ENCODE results near the gene STK25.

STK25 gene

DNA sequence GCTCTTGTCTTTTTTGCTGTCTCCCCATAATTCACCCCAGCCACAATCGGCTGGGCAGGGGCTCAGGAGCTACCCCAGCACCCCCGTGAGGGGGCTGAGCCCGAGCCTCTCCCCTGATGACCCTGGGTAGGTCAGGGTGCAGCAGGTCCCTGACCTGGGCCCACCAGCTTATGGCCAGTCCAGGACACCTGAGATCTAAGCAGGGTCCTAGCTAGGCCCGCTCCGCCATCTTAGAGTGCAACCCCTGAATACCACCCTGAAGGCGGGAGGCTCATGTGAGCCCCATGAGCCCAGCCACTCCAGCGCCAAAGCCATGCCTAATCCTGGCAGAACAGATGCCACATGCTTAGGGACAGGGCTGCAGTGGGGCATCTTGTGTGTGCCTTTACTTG, 16.2 kb downstream of the STK25 start:
- Histone ChIP-seq H3K4me3 (ENCODE audit: low read length) (no peak overlapping the region), H4K20me1 (ENCODE audit: insufficient read depth, low read length) (no peaks in the 10 kb centered on the region), H3K4me2 (ENCODE audit: low read length) (no peak overlapping the region)

DNA sequence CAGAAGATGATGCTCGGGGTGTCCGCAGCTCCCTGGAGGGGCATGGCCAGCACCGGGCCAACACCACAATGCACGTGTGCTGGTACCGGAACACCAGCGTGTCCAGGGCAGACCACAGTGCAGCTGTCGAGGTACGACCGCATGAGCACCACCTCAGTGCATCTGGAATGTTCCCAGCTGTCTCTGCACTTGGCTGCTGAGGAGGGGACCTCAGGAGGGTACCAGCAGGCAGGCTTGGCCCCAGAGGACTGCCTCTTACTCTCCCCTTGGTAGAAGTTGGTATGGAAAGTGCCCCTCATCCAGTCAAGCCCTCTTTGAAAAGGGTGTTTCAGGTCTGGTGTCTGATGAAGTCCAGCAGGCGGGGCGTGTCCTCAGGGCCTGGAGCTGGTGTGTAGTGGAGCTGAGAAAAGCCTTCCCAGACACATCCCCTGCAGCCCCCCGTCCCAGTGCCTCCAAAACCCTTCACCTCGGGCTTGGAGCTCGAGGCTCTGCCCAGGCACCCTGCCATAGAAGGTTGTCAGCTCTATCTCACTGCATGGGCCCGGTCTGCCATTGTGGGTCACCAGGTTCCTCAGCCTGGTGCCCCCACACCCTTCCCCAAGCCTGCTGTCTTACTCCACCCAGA, 16.7 kb downstream of the STK25 start:
- H3K9ac ChIP-seq (ENCODE audit: low read length) = no peak overlapping the region
- no peak overlapping the region for H3K27ac ChIP-seq (ENCODE audit: low read length)
- no peaks in the 10 kb centered on the region for H3K27me3 ChIP-seq (ENCODE audit: low read depth, low read length)
- H3K4me1 ChIP-seq (ENCODE audit: low read length) = peaks cover 16% of the 10 kb centered on the region
- no peak overlapping the region for H2AFZ ChIP-seq (ENCODE audit: low read depth, low read length)
- H4K20me1 ChIP-seq (ENCODE audit: insufficient read depth, low read length) = no peaks in the 10 kb centered on the region
- no peaks in the 10 kb centered on the region for H3K79me2 ChIP-seq (ENCODE audit: low read length)
- peaks cover 7% of the 10 kb centered on the region for H3K36me3 ChIP-seq (replicated peaks; ENCODE audit: low read depth, low read length)
- no peak overlapping the region for H3K4me2 ChIP-seq (ENCODE audit: low read length)
- H3K4me3 ChIP-seq (ENCODE audit: low read length) = no peak overlapping the region
- no peaks in the 10 kb centered on the region for H3K9me3 ChIP-seq (ENCODE audit: insufficient read depth, low read length)
- no peak for TF ChIP-seq EZH2phosphoT487 (IDR thresholded peaks at IDR 0.05; ENCODE audit: low read depth)
- TF ChIP-seq CTCF (IDR thresholded peaks at IDR 0.05; ENCODE audit: low read depth, low read length) = no peak

More for the DNA sequence above, 16.2 kb downstream of the STK25 start:
- no peak overlapping the region for H3K9ac ChIP-seq (ENCODE audit: low read length)
- no peaks in the 10 kb centered on the region for H3K27me3 ChIP-seq (ENCODE audit: low read depth, low read length)
- no peaks in the 10 kb centered on the region for H3K79me2 ChIP-seq (ENCODE audit: low read length)
- H3K36me3 ChIP-seq (replicated peaks; ENCODE audit: low read depth, low read length) = peaks cover 2% of the 10 kb centered on the region
- TF ChIP-seq CTCF (IDR thresholded peaks at IDR 0.05; ENCODE audit: low read depth, low read length) (no peak), EZH2phosphoT487 (IDR thresholded peaks at IDR 0.05; ENCODE audit: low read depth) (no peak)
- H3K27ac ChIP-seq (ENCODE audit: low read length) = no peak overlapping the region
- H3K4me1 ChIP-seq (ENCODE audit: low read length) = peaks cover 14% of the 10 kb centered on the region
- no peaks in the 10 kb centered on the region for H3K9me3 ChIP-seq (ENCODE audit: insufficient read depth, low read length)
- H2AFZ ChIP-seq (ENCODE audit: low read depth, low read length) = no peak overlapping the region

DNA sequence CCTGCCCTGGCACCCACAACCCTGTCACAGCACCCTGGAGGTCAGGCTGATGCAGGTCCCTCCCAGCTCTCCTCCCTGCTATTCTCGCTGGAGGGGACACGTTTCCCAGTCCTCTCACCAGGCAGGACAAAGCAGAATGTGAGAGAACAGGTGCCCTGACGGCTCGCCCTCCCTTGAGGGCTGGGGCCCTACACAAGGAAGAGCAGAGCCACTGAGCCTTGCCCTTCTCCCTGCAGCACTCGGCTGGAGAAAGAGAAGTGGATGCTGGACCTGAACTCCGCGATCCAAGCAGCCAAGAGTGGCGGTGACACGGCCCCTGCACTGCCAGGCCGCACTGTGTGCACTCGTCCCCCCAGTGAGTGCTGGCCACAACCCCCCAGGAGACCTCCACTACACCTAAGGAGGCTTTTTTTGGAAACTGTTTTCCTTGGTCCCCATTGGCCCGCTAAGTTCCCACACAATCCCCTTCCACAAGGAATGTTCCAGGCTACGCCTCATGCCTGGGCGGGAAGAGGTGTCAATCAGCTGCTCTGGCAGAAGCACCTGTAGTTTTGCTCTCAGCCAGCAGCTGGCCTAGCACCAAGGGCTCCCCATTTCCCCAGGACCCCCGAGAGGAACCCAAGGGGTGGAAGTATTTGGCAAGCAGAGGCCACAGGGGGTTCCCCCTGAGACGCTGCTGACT, 17.4 kb downstream of the STK25 start:
- Histone ChIP-seq H4K20me1 (ENCODE audit: insufficient read depth, low read length) (no peaks in the 10 kb centered on the region), H3K36me3 (replicated peaks; ENCODE audit: low read depth, low read length) (peaks cover 7% of the 10 kb centered on the region), H3K4me2 (ENCODE audit: low read length) (no peak overlapping the region), H3K79me2 (ENCODE audit: low read length) (no peaks in the 10 kb centered on the region), H3K9ac (ENCODE audit: low read length) (no peak overlapping the region), H3K4me1 (ENCODE audit: low read length) (peaks cover 16% of the 10 kb centered on the region), H3K27me3 (ENCODE audit: low read depth, low read length) (no peaks in the 10 kb centered on the region), H2AFZ (ENCODE audit: low read depth, low read length) (no peak overlapping the region), H3K4me3 (ENCODE audit: low read length) (no peak overlapping the region), H3K9me3 (ENCODE audit: insufficient read depth, low read length) (no peaks in the 10 kb centered on the region), H3K27ac (ENCODE audit: low read length) (no peak overlapping the region)
- TF ChIP-seq CTCF (IDR thresholded peaks at IDR 0.05; ENCODE audit: low read depth, low read length) (no peak), EZH2phosphoT487 (IDR thresholded peaks at IDR 0.05; ENCODE audit: low read depth) (no peak)

- H4K20me1 ChIP-seq (ENCODE audit: insufficient read depth, low read length) = no peaks in the 10 kb centered on the region
- no peak overlapping the region for H3K4me3 ChIP-seq (ENCODE audit: low read length)
- H3K4me2 ChIP-seq (ENCODE audit: low read length) = no peak overlapping the region
- no peak overlapping the region for H2AFZ ChIP-seq (ENCODE audit: low read depth, low read length)
- peaks cover 16% of the 10 kb centered on the region for H3K4me1 ChIP-seq (ENCODE audit: low read length)
- H3K9ac ChIP-seq (ENCODE audit: low read length) = no peak overlapping the region
- H3K27me3 ChIP-seq (ENCODE audit: low read depth, low read length) = no peaks in the 10 kb centered on the region
- peaks cover 7% of the 10 kb centered on the region for H3K36me3 ChIP-seq (replicated peaks; ENCODE audit: low read depth, low read length)
- TF ChIP-seq CTCF (IDR thresholded peaks at IDR 0.05; ENCODE audit: low read depth, low read length) = no peak
- TF ChIP-seq EZH2phosphoT487 (IDR thresholded peaks at IDR 0.05; ENCODE audit: low read depth) = no peak
- H3K79me2 ChIP-seq (ENCODE audit: low read length) = no peaks in the 10 kb centered on the region
- H3K9me3 ChIP-seq (ENCODE audit: insufficient read depth, low read length) = no peaks in the 10 kb centered on the region
- no peak overlapping the region for H3K27ac ChIP-seq (ENCODE audit: low read length)
Measured at GRCh38 chr2:241489733-241490680, 18.4 kb downstream of the STK25 start.
